Gastroesophageal sphincter (tissue), 3 donors: ENCODE data around the gene FBXL3.

Experiments
- POLR2A ChIP-seq, 2 donors: fragments of 450-650 bp; IDR thresholded peaks; one replicate each; pipeline ENCODE4 v1.6.1; 2017; ENCODE audit warnings: antibody characterized with exemption in 2 of 2, mild to moderate bottlenecking in 2 of 2, moderate library complexity in 1 of 2
- TF ChIP-seq, protein P1 (sequence below), 4 experiments: fragments of 200-600 bp in 2 of 4; fragments of 450-650 bp in 2 of 4; sonication (generic) in 1 of 4; IDR thresholded peaks; one replicate each; pipeline ENCODE4 v1.5.1; 2017 to 2019; ENCODE audit warnings: antibody characterized with exemption in 4 of 4, mild to moderate bottlenecking in 2 of 4, moderate library complexity in 2 of 4

DNA sequence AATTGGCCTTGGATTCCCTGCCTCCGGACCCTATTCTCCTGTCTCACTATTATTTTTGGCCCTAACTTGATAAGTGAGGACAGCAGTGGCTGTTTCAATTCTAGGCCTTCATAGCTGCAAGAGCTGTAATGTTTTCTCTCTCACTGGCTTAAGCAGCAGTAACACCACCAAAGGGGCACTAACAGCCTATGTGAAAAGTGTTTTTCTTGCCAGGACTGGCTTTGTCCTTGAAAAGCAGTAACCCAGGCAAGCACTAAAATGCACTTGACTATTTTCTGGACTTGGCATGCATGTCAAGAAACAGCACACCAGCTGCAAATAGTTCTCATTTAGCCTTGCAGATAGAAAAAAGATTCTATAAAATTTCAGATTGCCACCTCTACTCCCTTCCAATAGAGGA lies 9.3 kb upstream of the FBXL3 start:
- TF ChIP-seq, protein P1, sequence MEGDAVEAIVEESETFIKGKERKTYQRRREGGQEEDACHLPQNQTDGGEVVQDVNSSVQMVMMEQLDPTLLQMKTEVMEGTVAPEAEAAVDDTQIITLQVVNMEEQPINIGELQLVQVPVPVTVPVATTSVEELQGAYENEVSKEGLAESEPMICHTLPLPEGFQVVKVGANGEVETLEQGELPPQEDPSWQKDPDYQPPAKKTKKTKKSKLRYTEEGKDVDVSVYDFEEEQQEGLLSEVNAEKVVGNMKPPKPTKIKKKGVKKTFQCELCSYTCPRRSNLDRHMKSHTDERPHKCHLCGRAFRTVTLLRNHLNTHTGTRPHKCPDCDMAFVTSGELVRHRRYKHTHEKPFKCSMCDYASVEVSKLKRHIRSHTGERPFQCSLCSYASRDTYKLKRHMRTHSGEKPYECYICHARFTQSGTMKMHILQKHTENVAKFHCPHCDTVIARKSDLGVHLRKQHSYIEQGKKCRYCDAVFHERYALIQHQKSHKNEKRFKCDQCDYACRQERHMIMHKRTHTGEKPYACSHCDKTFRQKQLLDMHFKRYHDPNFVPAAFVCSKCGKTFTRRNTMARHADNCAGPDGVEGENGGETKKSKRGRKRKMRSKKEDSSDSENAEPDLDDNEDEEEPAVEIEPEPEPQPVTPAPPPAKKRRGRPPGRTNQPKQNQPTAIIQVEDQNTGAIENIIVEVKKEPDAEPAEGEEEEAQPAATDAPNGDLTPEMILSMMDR (IDR thresholded peaks at IDR 0.05), result no peak
- no peak for TF ChIP-seq POLR2A (IDR thresholded peaks at IDR 0.05)
